ENCODE results near the gene ENKUR.

DNA sequence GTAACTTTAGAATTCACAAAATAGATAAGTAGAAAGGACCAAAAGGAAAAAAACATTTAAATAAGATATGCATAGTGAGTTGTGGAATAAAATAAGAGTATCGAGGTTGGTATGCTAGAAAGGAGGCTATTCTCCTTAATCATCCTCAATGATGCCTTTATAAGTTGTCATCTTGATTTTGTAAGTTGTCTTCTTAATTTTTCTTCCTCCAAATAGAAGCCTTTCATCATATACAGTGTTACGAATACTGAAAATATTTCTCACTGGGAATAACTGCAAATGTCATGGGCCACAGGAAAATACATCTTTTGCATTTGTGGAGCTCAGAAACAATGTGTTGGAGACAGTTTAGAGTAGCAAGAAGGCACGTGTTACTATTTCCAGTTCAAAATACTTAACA is 32.0 kb downstream of the ENKUR start:
- no peak for TF ChIP-seq POLR2A (IDR thresholded peaks at IDR 0.05; ENCODE audit: low read length)
- no peak for TF ChIP-seq GATA1 (IDR thresholded peaks at IDR 0.05; ENCODE audit: low read depth, low read length)
